HG03520 (cell line): ENCODE data around the gene PTTG1IP.

Source experiments
- ATAC-seq: cut with Tn5 transposase; IDR thresholded peaks from one replicate; pipeline ENCODE4 v1.9.1; 2021; ENCODE audit warnings: mild to moderate bottlenecking, moderate library complexity; ENCODE audit not compliant: unreplicated experiment

The PTTG1IP gene

DNA sequence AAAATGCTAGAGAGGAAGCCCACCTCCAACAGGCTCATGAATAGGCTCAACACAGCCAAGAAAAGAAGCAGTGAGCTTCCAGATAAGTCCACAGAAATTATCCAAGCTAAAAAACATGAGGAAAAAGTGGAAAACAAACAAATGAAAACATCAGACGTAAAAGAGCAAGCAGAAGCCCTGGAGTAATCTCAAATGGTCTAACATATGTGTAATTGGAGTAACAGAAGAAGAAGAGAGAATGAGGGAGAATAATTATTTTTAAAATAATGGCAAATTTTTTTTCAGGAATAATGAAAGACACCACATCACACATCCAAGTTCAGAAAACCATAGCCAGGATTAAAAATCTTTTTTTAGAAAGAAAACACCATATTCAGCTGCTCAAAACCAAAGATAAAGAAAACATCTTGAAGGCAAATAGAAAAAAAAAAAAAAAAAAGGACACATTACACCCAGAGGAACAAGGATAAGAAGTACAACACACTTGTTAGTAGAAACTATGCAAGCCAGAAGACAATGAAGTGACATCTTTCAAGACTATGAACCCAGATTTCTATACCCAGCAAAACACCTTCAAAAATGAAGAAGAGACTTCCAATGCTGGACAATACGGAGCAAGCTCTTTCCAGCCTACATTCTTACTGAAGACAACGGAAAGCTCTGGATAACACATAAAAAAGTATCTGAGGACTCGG, 45.0 kb downstream of the PTTG1IP start:
- no peak for ATAC-seq

DNA sequence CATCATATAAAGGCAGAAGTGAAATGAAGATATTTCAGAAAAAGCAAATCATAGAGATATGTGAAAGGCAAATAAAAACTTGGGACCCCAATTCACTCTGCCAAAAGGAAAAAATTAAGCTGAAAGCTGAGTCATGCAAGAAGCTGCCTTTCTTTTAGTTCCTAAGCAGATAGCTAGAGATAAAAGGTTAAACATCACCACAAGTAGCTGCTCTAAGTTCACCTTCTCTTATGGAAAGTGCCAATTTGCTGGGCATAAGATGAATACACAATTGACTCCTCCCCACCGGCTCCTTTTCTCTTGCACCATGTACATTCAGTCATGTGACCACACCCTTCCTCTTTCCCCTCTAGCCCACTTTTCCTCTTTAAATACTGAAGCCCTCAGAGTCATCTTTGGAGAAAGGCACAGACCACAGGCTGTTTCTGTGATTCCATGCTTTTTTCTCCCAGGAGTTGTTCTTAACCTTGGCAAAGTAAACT, 50.3 kb downstream of the PTTG1IP start:
- no peak for ATAC-seq

DNA sequence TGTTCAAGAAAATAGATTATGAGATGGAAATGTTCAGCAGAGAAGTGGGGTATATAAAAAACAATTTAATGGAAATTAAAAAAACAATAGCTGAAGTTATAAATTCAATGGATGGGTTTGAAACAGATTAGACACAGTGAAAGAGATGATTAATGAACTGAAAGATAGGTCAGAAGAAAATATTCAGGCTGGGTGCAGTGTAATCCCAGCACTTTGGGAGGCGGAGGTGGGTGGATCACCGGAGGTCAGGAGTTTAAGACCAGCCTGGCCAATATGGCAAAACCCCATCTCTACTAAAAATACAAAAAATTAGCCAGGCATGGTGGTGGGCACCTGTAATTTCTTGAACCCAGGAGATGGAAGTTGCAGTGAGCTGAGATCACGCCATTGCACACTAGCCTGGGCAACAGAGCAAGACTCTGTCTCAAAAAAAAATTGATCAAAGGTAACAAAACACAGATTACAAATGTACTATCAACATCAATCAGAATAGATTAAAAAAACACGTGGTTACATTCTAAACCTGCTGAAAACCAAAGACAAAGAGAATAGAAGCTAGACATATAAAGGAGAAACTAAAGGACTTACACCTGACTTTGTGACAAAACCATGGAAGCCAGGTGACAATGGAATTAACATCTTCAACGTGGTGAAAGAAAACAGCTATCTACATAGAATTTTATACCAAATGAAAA, 50.9 kb downstream of the PTTG1IP start:
- no peak for ATAC-seq

DNA sequence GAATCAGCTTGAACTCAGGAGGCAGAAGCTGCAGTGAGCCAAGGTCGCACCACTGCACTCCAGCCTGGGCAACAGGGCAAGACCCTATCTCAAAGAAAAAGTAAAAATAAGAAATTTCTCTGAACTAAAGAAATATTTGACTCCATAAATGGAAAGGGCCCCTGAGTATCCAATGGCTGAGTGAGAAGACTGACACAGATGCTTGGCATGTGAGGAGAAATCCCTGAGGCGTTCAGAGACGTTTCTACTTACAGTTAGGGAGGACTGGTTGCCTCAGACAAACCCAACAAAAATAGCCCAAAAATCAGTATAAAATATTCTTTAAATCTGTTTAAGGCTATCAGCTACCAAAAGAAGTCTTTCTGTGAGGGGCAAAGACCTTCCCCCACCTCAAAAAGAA, 52.6 kb downstream of the PTTG1IP start:
- no peak for ATAC-seq

DNA sequence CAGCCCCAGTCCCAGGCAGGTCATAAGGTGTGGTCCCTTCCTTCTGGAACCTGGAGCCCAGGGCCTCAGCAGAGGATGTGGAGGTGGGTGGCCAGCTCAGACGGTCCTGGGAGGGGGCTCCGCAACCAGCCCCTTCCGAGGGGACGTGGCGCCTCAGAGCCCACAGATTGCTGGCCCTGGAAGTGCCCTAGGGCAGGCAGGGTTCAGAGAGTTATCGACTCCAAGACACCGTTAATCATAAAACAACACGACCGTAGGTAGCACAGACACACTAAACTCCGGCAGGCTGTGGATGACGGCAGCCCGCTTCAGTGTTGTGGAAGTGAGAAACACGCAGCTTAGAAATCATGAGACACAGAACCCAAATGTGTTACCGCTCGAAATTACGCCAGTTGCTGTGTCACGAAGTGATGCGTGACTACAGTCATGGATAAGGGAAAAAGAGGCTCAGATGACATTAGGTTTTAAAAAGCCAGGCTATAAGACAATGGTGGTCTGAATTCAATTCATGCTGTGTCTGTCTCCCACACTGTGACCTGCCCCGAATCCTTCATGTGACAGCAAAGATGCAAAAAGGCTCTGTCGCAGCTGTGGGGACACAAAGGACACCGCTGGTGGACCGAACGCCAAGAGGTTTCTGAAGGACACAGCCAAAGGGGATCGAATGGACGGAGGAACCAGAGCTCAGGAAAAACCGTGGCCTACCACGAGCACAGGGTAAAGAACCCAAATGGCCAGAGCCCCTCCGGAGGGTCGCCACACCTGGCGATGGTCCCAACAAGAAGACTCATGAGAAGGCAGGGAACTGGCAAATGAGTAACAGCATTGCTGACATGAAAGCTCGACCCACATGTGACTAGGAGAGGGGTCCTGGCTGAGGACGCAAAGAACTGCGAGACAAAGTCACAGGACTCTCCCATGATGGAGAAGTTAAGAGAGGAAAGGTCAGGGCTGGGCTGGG, 53.9 kb downstream of the PTTG1IP start:
- ATAC-seq = no peak

DNA sequence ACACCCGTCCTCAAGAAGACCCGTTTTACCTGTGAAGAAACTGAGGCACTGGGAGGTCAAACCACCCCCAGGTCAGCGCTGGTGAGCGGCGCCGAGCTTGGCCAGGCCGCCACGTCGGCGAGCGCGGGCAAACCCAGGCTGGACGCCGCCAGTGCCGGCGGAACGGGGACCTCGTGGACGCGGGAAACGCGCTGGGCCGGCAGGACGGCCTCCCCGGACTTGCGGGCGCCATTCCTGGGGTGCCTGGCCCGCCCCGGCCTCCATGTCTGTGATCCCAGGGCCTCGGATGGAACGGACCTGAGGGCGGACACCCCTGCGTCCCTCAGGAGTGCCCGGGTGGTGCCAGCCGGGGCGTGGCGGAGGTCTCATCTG, 54.9 kb downstream of the PTTG1IP start:
- no peak for ATAC-seq

DNA sequence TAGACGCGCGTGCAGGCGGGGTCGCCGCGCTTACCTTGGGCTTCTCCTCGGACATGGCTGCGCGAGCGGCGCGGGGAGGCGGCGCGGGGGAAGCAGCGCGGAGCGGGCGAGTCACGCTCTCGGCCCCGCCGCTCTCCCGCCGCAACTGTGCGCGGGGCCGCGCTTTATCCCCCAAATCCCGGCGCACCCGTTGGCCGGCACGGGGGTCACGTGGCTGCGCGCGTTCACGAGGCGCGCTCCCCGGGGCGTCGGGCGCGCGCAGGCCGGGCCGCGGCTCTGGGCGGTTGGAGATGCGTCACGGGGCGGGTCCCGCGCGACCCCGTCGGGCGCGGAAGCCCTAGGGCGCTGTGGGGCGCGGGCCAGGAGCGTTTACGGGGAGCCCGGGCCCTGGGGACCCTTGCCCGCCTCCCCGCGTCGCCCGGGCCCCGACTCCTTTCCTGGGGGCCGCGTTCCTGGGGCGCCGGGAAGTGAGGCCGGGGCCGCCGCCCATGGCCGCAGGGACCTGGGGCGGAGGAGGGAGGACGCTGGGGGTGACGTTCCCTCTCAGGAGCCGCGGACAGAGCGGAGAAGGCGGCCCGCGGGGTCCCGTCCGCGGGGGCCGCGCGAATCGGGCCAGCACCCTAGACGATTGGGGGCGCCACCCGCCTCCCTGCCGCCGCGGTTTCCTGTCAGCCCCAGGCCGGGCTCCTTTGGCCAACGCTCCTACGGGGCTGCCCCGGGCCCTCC, 55.4 kb downstream of the PTTG1IP start, which contains the start of gene SUMO3:
SUMO3 (minus strand) TSS at position 149 of the 726 bp plus-strand sequence; CDS start at position 55, 94 bp downstream.
- ATAC-seq = peak; percentile 60

DNA sequence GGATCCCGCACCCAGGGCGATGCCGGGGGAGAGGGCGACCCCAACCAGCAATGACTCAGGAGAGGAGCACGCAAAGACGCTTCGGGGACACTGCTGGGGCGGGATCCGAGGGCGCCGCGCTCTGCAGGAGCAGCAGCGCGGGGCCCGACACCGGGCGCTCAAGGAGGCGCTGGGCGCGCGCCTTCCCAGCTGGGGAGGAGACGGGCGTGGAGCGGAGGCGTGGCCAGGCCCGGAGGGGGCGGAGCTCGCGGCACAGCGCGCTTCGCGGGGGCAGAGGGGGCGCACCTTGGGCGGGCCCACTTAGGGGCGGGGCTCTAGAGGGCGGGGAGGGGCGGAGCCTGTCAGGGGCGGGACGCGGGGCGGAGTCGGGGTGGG, 56.0 kb downstream of the PTTG1IP start:
- peak; percentile 57 for ATAC-seq

DNA sequence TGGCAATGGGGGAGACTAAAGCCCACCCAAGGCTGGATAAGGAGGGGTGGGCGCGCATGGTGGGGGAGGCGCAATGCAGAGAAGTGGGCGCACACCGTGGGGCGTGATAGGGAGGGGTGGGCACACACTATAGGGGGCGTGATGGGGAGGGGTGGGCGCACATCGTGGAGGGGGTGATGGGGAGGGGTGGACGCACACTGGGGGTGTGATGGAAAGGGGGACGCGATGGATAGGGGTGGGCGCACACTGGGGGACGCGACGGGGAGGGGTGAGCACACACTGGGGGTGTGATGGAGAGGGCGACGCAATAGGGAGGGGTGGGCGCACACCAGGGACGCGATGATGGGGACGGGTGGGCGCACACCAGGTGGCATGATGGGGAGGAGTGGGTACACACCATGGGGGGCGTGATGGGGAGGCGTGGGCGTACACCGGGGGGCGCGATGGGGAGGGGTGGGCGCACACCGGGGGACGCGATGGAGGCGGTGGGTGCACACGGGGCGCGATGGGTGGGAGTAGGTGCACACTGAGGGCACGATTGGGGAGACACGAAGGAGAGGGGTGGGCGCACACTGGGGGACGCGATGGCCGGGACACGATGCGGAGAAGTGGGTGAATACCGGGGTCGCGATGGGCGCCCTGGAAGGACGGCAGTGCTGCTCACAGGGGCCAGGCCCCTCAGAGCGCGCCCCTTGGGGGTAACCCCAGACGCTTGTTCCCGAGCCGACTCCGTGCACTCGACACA, 56.6 kb downstream of the PTTG1IP start:
- no peak for ATAC-seq

DNA sequence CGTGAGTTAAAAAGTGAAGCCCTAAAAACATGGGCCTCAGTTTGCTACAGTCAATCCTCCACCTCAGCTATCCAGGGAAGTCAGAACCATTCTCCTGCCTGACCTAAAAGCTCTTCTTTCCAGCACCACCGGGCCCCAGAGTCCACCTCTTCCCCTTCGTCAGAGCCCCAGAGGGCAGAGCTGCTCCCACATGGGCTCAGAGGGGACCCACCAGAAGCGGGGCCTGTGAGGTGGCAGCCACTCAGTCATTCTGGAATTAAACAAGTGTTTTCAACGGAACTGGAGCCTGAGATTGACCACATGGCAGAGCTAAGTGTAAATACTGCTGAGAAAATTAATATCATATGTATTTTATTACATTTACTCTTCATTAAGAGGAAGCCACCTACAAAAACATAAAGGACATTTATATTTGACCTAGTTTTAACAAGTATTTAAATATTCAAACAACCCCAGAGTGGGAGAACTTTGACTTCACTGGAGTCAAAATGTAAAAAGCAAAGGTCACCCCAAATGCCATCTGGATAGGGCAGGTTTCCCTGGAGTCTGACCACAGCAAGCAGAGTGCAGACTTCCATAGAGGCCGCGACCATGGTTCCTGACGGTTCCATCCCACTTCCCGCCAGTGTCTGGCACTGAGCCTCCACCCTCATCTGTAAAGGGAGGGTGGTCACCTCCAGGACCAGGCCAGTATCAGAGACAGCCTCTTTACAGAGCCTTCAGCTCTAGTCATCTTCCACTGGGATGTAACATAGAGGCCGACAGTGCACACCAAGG, 57.5 kb downstream of the PTTG1IP start:
- no peak for ATAC-seq

DNA sequence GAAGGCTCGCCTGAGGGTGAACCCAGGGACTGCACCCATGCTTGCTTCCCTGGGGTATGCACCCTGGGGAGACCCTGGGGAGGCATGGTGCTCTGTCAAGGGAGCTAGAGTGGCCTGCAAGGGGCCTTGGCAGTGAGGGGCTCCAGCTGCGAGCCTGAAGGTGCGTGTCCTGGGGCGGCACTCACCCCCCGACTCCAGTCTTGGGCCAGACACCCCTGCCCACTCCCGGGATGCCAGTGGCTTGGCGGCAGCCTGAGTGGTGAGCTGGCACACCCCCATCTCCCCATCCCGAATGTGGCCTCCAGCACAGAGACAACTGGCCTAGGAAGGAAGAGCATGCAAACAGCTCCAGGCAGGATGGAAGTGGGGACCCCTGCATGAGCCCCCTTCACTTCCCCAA, 58.3 kb downstream of the PTTG1IP start:
- ATAC-seq = no peak

DNA sequence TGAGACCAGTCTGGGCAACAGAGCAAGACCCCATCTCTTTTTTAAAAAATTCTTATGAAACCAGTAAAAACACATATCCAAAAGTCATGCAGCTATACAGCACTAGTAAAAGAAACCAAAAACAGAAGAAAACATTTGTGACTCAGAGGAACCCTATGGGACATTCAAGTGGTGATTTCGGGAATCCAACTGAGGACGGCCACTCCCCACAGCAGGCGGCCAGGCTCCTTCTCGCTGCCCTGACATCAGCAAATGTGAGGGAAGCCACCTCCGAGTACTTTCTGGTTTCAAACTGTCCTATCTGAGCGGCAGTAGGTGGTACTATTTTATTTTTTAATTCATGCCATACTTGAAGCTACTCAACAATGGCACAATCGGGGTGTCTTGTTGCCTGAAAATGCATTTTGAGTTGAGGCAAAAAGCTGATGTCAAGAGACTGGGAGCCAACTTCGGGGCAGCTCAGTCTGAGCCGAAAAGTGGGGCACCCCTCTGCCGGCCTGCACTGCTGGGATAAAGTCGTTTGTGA, 58.9 kb downstream of the PTTG1IP start:
- ATAC-seq = no peak

DNA sequence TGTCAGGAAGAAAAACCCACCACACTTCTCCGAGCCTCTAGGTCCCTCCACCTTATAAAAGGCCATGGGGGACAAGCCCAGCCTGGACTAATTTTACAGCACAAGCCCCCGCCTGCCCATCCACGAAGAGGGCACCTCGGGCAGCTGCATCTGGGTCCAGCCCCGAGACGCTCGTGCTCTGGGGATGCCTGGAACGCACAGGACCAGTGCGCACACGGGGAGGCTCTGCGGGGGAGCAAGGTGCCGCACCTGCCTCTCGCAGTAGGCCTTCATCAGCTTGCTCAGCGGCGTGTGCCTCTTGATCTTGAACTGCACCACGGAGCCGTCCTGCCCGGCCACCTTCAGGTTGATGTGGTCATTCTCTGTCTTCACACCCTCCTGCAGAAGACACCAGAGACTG, 59.8 kb downstream of the PTTG1IP start:
- no peak for ATAC-seq

DNA sequence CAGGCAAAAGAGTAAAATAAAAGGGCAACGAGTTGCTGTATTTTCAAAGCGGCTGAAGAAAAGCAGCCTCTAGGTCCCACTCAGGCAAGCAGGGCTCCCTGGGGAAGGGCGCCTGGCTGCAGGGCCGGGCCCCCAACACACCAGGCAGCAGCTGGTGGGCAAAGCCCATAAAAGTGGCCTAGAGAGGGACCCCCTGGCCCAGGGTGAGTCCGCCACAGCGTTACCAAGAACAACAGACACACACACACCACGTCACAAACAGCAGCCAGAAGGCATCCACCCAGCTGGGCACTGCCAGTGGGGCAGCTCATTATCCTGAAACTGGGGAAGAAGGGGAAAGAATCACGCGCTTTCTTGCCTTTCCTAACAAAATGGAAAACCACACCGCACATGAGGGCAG, 60.3 kb downstream of the PTTG1IP start:
- ATAC-seq = no peak

DNA sequence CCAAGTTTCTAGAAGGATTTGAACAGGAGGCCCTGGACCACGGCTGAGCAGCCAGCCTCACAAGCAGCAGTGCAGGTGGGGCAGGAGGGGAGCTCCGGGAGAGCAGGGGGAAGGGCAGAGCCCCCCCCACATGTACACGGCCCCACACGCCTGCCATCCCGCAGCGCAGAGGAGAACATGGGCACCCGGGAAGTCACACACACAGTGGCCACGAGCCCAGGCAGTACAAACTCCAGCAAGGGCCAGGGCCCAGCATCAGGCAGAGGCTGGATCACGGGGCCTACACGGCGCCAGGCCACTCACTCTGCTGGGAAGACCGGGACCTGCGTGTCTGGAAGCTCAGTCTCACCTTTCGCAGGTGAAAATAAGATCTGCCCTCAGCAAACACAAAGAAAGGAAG, 60.9 kb downstream of the PTTG1IP start:
- ATAC-seq = no peak

DNA sequence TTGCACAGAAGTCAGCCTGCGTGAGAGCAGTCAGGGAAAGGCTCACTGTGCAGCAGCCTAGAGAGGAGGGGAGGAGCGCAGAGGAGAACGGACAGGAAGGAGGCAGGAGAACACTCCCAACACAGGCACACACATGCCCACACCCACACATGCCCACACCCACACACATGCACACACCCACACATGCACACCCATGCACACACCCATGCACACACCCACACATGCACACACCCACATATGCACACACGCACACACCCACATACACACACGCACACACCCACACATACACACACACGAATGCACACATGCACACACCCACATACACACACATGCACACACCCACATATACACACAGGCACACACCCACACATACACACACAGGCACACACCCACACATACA, 62.7 kb downstream of the PTTG1IP start:
- no peak for ATAC-seq

DNA sequence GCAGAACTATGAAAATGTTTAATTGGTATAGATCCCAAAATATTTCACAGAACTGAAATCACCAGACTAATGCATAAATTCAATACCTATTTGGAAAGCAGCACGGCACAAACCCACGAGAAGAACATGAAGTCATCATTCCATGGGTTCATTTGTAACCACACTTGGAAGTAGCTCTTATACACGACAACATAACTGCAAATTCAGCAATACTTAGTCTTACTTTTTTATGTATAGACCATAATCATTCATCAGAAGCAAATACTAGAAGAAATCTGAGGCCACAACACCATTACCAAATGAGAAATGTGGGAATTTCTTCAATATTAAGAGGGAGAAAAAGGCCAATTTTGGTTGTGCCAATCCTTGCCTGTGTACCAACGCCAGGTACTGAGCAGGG, 67.6 kb downstream of the PTTG1IP start:
- no peak for ATAC-seq

DNA sequence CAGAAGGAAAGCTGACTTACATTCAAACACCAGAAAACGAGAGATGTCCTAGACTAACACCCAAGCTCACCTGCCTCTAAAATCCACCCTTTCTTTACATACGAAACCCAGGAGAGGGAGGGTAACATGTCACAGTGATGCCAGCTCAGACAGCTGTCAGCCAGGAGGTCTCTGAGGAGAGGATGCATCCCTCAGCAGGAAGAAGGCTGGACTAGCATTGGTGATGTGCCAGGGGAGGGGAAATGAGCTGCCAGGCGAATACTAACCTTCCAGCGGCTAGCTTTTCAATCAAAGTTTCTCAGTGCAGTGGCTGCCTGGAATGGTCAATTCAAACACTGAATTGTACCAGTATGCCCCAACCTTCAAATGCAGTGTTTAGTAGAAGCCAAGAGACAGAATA, 68.3 kb downstream of the PTTG1IP start:
- no peak for ATAC-seq

DNA sequence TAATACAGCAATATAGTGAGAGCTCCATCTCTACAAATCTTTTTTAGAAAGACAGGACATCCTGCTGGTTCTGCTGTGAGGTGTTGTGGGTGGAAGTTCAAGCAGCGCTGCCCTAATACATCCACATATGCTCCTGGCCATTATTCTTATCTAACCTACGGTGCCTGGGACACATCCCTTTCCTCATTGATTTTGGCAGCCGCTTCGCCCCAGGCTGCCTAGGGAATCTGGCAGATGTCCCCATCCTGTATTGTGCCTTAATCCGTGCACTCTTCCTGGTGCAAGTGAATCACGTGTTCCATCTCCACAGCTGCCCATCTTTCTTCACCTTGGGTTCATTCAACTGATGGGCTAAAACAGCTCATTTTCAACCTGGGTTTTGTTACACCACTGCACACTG, 68.7 kb downstream of the PTTG1IP start:
- ATAC-seq = no peak
